Activated B cell treated with CpG ODN at 0.5 μM for 24 hours (primary cell): ENCODE results near the gene ITGAX. TPM values are rescaled to one million over a fixed set of nuclear protein-coding genes. Genes with fewer than 3 reads are reported as not detected.
"Not testable (repeated sequence)": the region's sequence is repeated elsewhere in the genome, so short reads cannot be mapped to it uniquely, and the experiment has no call there.

Experiments
- ATAC-seq: fragments of 200-7000 bp; cut with Tn5 transposase; one replicate; pipeline ENCODE4 v1.10.0; 2021; ENCODE audit warnings: low read depth, mild to moderate bottlenecking, moderate library complexity
- CTCF ChIA-PET: fragments of 350-600 bp; sonication (Branson Sonifier 250); formaldehyde crosslinking; loops from one replicate; lab custom pipeline; 2021; ENCODE audit warnings: antibody characterized with exemption; lab: Charles Lee
- POLR2A ChIA-PET: fragments of 350-600 bp; sonication (Branson Sonifier 250); formaldehyde crosslinking; loops from one replicate; lab custom pipeline; 2021; ENCODE audit warnings: antibody characterized with exemption; lab: Charles Lee
- DNase-seq: peaks from one replicate; pipeline ENCODE4 v3.0.0; 2022
- H3K27ac Mint-ChIP-seq: one replicate; pipeline ENCODE4 v1.8.0; 2020; ENCODE audit warnings: mixed read lengths
- H3K27me3 Mint-ChIP-seq: one replicate; pipeline ENCODE4 v1.8.0; 2021; ENCODE audit warnings: mixed read lengths
- H3K36me3 Mint-ChIP-seq: one replicate; pipeline ENCODE4 v1.8.0; 2021; ENCODE audit warnings: low read depth, mixed read lengths
- H3K4me1 Mint-ChIP-seq: one replicate; pipeline ENCODE4 v1.8.0; 2021; ENCODE audit warnings: mixed read lengths
- H3K4me3 Mint-ChIP-seq: one replicate; pipeline ENCODE4 v1.8.0; 2020; ENCODE audit warnings: mild to moderate bottlenecking, mixed read lengths
- H3K9me3 Mint-ChIP-seq: one replicate; pipeline ENCODE4 v1.8.0; 2020; ENCODE audit warnings: mixed read lengths
- intact Hi-C: fragments of 100-400 bp; cut with micrococcal nuclease; formaldehyde crosslinking; loops from one replicate; pipeline ENCODE4 v1.15.1; 2024
- total RNA-seq: library from RNA; stranded (reverse); gene quantifications from 2 replicates; pipeline ENCODE4 v1.2.3, GENCODE V29; 2022
- TF ChIP-seq, protein P1 (sequence below): fragments of 200-600 bp; IDR thresholded peaks from one replicate; pipeline ENCODE4 v1.8.0; 2022; ENCODE audit warnings: antibody characterized with exemption, mild to moderate bottlenecking

The ITGAX gene
- 81.9 and 100 TPM in 2 replicates for total RNA-seq

GRCh38 chr16:31354394-31355291, at the start of gene ITGAX:
TSS of gene ITGAX (plus strand) at chr16:31355176. CDS start at chr16:31355255, 79 bp downstream.
- TF ChIP-seq, protein P1, sequence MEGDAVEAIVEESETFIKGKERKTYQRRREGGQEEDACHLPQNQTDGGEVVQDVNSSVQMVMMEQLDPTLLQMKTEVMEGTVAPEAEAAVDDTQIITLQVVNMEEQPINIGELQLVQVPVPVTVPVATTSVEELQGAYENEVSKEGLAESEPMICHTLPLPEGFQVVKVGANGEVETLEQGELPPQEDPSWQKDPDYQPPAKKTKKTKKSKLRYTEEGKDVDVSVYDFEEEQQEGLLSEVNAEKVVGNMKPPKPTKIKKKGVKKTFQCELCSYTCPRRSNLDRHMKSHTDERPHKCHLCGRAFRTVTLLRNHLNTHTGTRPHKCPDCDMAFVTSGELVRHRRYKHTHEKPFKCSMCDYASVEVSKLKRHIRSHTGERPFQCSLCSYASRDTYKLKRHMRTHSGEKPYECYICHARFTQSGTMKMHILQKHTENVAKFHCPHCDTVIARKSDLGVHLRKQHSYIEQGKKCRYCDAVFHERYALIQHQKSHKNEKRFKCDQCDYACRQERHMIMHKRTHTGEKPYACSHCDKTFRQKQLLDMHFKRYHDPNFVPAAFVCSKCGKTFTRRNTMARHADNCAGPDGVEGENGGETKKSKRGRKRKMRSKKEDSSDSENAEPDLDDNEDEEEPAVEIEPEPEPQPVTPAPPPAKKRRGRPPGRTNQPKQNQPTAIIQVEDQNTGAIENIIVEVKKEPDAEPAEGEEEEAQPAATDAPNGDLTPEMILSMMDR: no peak
- Mint-ChIP-seq H3K36me3 (no peaks in the 10 kb centered on the region), H3K27ac (peak within 1 kb of the TSS; percentile 93), H3K4me3 (peak within 1 kb of the TSS; percentile 78), H3K9me3 (no peaks in the 10 kb centered on the region), H3K4me1 (peaks cover 74% of the 10 kb centered on the region), H3K27me3 (no peaks in the 10 kb centered on the region)
- POLR2A ChIA-PET: interaction anchor here (0.6 to 2.1 kb wide), 6 partner anchors 9 to 213 kb away, joined by 3 to 9 read pairs (median 4); partner anchors contain the start of genes FUS and PYCARD
- CTCF ChIA-PET: no interaction called here
- intact Hi-C loops: loop anchor here (1.0 to 5.0 kb wide), 3 partner anchors 92 to 523 kb away; no protein-coding TSS in a partner anchor
- peak; percentile 42 for DNase-seq
- ATAC-seq: peak; percentile 72

DNA sequence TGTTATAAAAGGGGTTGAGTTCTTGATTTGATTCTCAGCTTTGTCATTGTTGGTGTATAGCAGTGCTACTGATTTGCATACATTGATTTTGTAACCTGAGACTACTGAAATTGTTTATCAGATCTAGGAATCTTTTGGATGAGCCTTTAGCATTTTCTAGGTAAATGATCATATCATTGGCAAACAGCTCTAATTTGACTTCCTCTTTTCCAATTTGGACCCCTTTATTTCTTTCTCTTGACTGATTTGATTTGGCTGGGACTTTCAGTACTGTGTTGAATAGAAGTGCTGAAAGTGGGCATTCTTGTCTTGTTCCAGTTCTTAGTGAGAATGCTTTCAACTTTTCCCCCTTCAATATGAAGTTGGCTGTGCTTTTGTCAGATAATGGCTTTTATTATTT, 49.8 kb upstream of the ITGAX start:
- intact Hi-C loops: no loop called here
- Mint-ChIP-seq H3K27ac (no peak overlapping the region), H3K36me3 (peaks cover 6% of the 10 kb centered on the region), H3K27me3 (no peaks in the 10 kb centered on the region), H3K4me1 (peaks cover 17% of the 10 kb centered on the region), H3K4me3 (no peak overlapping the region), H3K9me3 (no peaks in the 10 kb centered on the region)
- CTCF ChIA-PET: no interaction called here
- TF ChIP-seq, protein P1: no peak
- DNase-seq: no peak
- ATAC-seq: no peak
- POLR2A ChIA-PET: interaction anchor here (0.5 to 1.3 kb wide), 2 partner anchors 125 to 407 kb away, joined by 4 to 5 read pairs; partner anchors contain the start of gene FUS

- H3K27me3 Mint-ChIP-seq, DNase-seq, intact Hi-C loops, H3K27ac Mint-ChIP-seq, H3K4me3 Mint-ChIP-seq, ATAC-seq, POLR2A ChIA-PET, H3K9me3 Mint-ChIP-seq, CTCF ChIA-PET: not testable (repeated sequence)
- H3K4me1 Mint-ChIP-seq: peaks cover 11% of the 10 kb centered on the region
- H3K36me3 Mint-ChIP-seq: peaks cover 10% of the 10 kb centered on the region
Measured at GRCh38 chr16:31308381-31308780, 46.6 kb upstream of the ITGAX start.

DNA sequence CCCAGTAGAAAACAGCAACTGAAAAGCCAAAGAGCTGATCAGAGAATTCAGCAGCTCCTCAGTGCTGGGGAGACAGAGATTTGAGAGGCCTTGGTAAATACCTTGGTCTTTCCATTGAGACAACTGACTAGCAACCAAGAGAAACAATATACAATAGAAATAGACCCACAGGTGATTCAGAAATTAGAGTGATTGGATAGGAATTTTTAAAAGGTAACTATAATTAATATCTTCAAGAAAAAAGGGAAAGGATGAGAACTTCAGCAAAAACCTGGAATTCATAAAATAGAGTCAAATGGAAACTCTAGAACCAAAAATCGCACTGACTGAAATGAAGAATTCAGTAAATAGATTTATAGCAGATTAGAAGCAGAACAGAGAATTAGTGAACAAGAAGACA, 32.5 kb upstream of the ITGAX start:
- intact Hi-C loops: no loop called here
- ChIA-PET CTCF (no interaction called here), POLR2A (interaction anchor here (0.6 to 0.7 kb wide), 2 partner anchors 27 to 109 kb away, joined by 3 read pairs; no protein-coding TSS in a partner anchor)
- Mint-ChIP-seq H3K36me3 (peaks cover 53% of the 10 kb centered on the region), H3K27me3 (no peaks in the 10 kb centered on the region), H3K27ac (no peak overlapping the region), H3K4me1 (no peaks in the 10 kb centered on the region), H3K4me3 (no peak overlapping the region), H3K9me3 (peaks cover 16% of the 10 kb centered on the region)
- DNase-seq (no peak), ATAC-seq (no peak)
- TF ChIP-seq, protein P1: no peak

DNA sequence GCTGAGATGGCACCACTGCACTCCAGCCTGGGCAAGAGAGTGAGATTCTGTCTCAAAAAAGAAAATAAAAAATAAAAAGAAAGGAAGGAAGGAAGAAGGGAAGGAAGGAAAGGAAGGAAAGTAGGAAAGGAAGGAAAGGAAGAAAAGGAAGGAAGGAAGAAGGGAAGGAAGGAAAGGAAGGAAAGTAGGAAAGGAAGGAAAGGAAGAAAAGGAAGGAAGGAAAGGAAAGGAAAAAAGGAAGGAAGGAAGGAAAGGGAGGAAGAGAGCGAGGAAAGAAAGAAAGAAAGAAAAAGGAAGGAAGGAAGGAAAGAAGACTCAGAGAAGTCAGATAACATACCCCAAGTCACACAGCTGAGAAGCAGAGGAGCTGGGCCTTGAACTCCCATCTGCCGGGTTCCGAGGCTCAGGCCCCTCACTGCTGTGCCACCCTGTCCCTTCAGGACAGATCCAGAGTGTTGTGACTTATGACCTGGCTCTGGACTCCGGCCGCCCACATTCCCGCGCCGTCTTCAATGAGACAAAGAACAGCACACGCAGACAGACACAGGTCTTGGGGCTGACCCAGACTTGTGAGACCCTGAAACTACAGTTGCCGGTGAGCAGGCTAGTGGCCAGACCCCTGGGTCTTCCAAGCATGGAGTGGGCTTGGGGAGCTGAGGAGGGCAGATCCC, 30.9 kb upstream of the ITGAX start:
- H3K27ac Mint-ChIP-seq: no peak overlapping the region
- intact Hi-C loops: no loop called here
- no peaks in the 10 kb centered on the region for H3K27me3 Mint-ChIP-seq

More for the DNA sequence above, 30.9 kb upstream of the ITGAX start:
- DNase-seq: no peak
- ATAC-seq: no peak
- ChIA-PET POLR2A (no interaction called here), CTCF (no interaction called here)
- TF ChIP-seq, protein P1: no peak
- Mint-ChIP-seq H3K9me3 (peaks cover 11% of the 10 kb centered on the region), H3K4me3 (no peak overlapping the region), H3K36me3 (peaks cover 48% of the 10 kb centered on the region), H3K4me1 (no peaks in the 10 kb centered on the region)
